Astrocyte (in vitro differentiated cells and primary cell): Measurements from ENCODE around the gene PCDH8.

Experiments
- EZH2 ChIP-seq: IDR thresholded peaks from 2 replicates; pipeline ENCODE4 v1.6.1; 2012; ENCODE audit warnings: mild to moderate bottlenecking, low read length, inconsistent platforms; ENCODE audit not compliant: insufficient read depth
- TF ChIP-seq, protein P1 (sequence below): IDR thresholded peaks from 2 replicates; pipeline ENCODE4 v1.5.1; 2011; ENCODE audit warnings: low read depth, mild to moderate bottlenecking, inconsistent platforms, low read length, moderate library complexity; ENCODE audit not compliant: insufficient read depth

DNA sequence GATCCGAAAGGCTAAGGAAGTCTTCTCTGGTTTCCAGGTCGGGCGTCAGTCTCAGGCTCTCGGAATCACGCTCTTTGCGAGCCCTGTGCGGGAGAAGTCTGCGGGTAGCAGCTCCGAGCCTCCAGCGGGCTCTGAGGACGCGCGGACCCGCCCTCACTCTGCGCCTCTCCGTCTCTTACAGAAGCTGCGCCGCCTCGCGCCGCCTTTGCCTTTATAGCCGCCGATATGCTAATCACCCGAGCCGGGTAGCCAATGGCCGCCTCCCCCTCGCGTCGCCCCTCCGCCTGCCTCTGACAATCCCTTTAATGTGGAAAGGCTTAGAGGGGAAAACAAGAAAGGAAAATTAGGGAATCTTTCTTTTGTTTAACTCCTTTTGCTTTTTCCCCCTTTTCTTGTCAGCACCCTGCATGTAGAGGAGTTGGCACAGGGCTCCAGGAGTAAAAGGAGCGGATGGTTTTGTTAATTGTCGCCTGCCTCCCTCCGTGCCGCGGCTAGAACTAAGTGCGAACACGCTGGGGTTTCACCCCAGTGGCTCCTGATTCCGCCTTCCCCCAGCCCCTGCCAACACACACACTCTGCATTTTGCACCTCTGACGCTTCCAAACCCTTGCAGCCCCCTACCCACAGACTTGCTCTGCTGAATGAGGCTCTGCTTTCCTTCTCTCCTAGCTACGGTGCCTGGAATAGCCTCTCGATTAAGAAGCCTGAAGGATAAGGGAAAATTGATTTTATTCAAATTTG, at the start of gene PCDH8:
- TF ChIP-seq, protein P1, sequence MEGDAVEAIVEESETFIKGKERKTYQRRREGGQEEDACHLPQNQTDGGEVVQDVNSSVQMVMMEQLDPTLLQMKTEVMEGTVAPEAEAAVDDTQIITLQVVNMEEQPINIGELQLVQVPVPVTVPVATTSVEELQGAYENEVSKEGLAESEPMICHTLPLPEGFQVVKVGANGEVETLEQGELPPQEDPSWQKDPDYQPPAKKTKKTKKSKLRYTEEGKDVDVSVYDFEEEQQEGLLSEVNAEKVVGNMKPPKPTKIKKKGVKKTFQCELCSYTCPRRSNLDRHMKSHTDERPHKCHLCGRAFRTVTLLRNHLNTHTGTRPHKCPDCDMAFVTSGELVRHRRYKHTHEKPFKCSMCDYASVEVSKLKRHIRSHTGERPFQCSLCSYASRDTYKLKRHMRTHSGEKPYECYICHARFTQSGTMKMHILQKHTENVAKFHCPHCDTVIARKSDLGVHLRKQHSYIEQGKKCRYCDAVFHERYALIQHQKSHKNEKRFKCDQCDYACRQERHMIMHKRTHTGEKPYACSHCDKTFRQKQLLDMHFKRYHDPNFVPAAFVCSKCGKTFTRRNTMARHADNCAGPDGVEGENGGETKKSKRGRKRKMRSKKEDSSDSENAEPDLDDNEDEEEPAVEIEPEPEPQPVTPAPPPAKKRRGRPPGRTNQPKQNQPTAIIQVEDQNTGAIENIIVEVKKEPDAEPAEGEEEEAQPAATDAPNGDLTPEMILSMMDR = no peak
- TF ChIP-seq EZH2 = no peak
